GM12873 (cell line): ENCODE data around the gene RSPO3.

Experiments
- CTCF ChIP-seq: IDR thresholded peaks from 2 replicates; pipeline ENCODE4 v1.5.1; 2012; ENCODE audit warnings: low read depth, mild to moderate bottlenecking, moderate library complexity, low read length, control low read depth; ENCODE audit not compliant: insufficient read depth; ENCODE audit errors: missing control alignments

Gene RSPO3

GRCh38 chr6:127120787-127121636 is 2.5 kb downstream of the RSPO3 start:
- peak; percentile 91 for TF ChIP-seq CTCF

GRCh38 chr6:127121637-127121960 is 3.1 kb downstream of the RSPO3 start:
- no peak for TF ChIP-seq CTCF

GRCh38 chr6:127124172-127124571 is 5.7 kb downstream of the RSPO3 start:
- no peak for TF ChIP-seq CTCF

GRCh38 chr6:127124680-127125079 is 6.2 kb downstream of the RSPO3 start:
- no peak for TF ChIP-seq CTCF

- TF ChIP-seq CTCF, result no peak
These were observed 9.6 kb downstream of the RSPO3 start for GRCh38 chr6:127128066-127128465.

GRCh38 chr6:127129251-127129650 is 10.8 kb downstream of the RSPO3 start:
- TF ChIP-seq CTCF, result no peak

- TF ChIP-seq CTCF, result no peak
These were observed 12.8 kb downstream of the RSPO3 start for GRCh38 chr6:127131275-127131674.
